NOMO-1 treated with dmso at 0.1 percent for 144 hours (cell line): ENCODE data around the gene CBX2.

Source experiments
- DNase-seq: peaks from one replicate; lab custom pipeline; 2025; ENCODE audit not compliant: unreplicated experiment; lab: John Stamatoyannopoulos, UW

Gene CBX2

GRCh38 chr17:79826204-79826680 is 48.3 kb downstream of the CBX2 start:
- DNase-seq: peak; percentile 67

- DNase-seq: no peak
Observed at GRCh38 chr17:79826841-79827578, 49.1 kb downstream of the CBX2 start.

GRCh38 chr17:79829004-79829403 is 51.1 kb downstream of the CBX2 start:
- no peak for DNase-seq

DNA sequence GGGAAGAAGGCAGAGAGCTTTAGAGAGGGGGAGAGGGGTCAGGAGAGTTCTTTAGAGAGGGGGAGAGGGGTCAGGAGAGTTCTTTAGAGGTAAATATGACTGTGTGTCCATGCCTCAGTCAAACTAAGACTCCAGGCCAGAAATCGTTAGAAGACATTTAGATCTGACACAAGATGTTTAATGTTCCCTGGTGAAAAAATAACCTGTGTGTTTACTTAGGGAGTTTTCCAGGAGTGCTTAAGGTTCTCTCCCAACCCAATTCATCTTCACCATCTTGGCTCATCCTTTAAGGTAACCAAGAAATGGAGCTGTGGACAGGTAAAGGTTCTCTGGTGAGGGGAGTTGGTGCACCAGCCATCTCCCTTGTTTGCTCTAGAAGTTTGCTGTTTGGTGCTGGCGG is 51.5 kb downstream of the CBX2 start:
- no peak for DNase-seq

GRCh38 chr17:79830303-79830702 is 52.4 kb downstream of the CBX2 start:
- no peak for DNase-seq

DNA sequence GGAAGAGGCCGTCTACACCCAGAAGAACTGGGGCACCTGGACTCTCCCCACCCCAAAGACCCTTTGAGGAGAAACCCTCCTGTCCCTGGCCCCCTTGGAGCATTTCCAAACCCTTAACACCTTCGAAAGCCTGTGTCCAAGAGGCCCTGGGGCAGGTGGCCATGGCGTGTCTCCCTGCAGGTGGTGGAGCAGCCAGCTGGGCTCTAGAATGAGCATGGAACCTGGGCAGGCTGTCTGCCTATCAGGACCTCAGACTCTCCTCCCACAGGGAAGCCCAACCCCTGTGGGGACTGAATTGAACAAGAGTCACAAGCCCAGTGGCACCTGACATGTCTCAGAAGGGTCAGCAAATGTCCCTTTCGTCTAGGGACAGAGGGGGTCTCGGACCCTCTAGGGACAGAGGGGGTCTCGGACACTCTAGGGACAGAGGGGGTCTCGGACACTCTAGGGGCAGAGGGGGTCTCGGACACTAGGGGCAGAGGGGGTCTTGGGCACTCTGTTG is 52.9 kb downstream of the CBX2 start:
- no peak for DNase-seq

DNA sequence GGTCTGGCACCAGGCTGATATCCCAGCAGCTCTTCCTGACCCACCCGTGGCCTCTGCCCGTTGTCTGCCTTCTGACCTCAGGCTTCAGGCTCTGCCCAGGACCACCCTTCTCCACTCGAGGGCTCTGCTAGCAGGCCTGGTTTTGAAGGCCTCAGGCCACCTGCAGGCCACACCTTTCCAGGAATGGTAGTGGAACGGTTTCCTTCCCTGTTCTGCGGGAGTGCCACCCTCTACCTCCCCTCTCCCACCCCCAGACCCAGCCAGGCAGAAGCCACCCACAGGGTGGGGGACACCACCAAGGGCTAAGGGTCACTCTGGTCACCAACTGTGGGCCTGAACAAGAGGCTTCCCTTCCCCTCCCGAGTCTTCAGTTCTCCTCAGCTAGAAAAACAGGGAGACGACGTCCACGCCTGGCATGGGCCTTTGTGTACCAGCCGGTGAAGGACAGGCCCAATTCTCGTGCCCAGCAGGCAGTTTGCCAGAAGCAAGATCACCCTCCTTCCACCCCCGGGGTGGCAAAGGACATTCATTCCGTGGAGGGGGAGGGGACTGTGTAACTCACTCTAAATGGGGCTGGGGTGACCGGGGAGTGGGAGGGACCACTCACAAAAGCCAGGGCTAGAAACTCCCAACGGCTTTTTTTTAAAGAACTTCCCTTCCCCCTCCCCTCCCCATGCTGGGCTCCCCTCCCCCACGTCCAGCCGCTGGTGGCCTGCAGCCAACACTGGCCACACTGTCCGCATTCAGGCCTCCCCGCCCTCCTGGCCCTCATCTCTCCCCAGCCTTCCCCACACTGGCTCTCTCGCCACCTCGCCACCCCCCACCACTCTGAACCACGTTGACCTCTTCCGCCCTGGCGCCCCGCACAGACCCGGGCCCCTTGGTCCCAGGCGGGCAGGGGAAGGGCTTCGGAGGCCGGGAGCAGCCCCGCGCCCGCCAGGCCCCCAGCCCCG is 53.6 kb downstream of the CBX2 start:
- DNase-seq: no peak

- DNase-seq: no peak
Observed at GRCh38 chr17:79832218-79833109, 54.5 kb downstream of the CBX2 start.

- no peak for DNase-seq
Observed at GRCh38 chr17:79833110-79833450, 55.1 kb downstream of the CBX2 start.

- DNase-seq: no peak
Observed at GRCh38 chr17:79833744-79834564, 56.0 kb downstream of the CBX2 start.

DNA sequence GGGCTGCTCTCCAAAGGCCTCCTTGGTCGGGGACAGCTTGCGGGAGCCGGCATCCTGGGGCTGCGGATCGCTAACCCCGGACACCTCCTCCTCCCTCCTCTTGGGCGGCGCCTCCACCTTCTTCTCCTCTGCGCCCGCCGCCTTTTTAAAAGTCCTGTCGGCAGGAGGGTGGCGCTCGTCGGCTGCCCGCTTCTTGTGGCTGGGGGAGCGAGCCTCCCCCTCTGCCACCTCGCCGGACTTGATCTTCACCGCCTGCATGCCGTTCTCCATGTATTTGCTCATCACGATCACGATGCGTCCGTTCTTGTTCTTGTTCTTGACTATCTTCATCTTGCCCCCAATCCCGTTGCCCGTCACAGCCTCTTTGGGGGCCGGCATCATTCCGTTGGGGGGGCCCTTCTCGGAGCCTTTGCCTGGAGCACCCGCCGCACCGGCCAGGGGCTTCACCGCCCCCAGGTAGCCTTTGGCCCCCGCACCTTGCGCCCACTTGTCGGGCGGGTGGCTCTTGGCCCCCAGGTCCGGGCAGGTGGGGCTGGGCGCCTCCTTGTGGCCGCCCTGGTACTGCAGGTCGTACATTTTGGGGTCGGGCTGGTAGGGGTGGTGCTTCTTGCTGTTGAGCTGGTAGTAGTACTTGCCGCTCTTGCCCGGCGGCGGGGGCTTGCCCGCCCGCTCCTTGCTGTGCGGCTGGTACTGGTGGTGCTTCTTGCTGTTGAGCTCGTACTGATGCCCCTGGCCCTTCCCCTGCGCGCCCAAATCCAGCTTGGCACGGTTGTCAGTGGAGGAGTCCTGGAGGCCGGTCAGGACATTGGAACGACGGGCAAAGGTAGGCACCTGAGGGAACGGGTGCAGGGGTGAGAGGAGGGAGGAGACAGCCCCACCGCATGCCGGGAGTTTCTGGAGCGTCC is 56.9 kb downstream of the CBX2 start:
- no peak for DNase-seq

- no peak for DNase-seq
Observed at GRCh38 chr17:79835470-79835899, 57.5 kb downstream of the CBX2 start.

DNA sequence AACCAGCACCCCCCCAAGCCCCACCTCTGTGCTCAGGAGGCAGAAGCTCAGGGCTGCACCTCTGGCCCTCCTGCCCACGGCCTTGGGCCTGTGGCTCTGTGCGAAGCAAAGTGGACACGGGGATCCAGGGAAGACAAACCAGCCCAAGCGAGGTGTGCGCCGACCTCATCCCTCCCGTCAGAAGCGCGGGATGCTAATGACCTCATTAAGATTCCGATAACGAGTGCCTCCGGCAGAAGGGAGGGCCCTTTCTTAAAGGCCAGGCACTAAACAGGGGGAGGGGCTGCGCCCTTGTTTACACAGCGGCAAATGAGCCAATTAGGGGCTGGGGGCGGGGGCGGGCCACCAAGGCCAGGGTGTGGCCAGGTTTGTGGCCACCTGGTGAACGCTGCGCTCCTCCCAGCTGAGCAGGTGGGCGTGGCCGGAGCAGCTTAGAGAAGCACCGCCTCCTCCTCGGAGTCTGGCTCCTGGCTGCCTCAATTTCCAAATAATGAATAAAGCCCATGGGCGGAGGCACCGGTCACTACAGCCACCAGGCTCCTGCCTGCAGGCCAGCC is 58.1 kb downstream of the CBX2 start:
- no peak for DNase-seq

GRCh38 chr17:79836510-79836971 is 58.6 kb downstream of the CBX2 start:
- DNase-seq: peak; percentile 74

DNA sequence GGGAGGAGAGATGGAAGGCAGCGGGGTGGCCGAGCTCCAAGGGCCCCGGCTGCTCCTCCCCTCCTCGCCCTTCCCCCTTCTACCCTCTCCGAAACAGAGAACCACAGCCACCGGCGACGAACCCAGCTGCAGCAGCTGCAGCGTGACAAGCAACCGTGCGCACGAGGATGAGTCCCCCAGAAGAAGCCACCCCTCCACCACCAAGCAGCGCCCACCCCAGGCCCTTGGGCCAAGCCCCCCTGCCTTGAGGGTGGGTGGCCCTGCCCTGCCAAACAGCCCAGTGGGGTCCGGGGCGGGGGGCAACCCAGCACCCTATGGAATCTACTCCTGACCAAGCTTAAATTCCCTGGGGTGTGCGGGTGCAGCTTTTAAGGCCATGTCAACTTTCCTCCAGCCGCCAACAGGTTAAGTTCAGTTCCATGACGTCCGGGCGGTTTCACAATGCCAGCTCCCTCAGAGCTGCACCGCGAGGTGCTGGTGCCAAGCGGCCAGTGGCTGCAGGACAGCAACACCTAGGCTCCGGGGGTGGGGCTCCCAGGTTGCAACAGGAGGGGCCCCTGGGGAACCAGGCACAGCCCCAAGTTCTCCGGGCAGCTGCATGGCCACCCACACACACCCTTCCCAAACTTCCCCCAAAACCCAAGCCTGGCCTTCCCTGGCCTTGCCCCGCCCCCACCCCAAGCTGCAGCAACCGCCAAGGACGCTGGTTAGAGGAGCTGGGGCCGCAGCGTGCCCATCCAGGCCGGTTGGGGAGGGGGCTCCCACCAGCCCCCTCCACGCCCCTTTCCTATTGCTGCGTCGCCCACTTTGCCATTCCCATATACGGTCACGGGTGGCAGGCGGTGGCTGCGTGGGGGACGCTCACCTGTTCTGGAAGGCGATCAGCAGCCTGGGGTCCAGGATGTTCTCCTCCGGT is 59.3 kb downstream of the CBX2 start:
- DNase-seq: peak; percentile 77
